Epithelial cell of esophagus (primary cell): ENCODE data around the gene MTHFD1.

Experiments
- DNase-seq: peaks from one replicate; pipeline ENCODE4 v3.0.0; 2010; ENCODE audit warnings: low read depth
- H3K4me3 ChIP-seq: 2 replicates; pipeline ENCODE4 v1.5.1; 2011; ENCODE audit warnings: mild to moderate bottlenecking, low read length, control low read depth
- TF ChIP-seq, protein P1 (sequence below): IDR thresholded peaks from 2 replicates; pipeline ENCODE4 v1.5.1; 2011; ENCODE audit warnings: low read depth, mild to moderate bottlenecking, low read length, control low read depth, inconsistent platforms; ENCODE audit not compliant: insufficient read depth; ENCODE audit errors: missing control alignments

MTHFD1 gene

DNA sequence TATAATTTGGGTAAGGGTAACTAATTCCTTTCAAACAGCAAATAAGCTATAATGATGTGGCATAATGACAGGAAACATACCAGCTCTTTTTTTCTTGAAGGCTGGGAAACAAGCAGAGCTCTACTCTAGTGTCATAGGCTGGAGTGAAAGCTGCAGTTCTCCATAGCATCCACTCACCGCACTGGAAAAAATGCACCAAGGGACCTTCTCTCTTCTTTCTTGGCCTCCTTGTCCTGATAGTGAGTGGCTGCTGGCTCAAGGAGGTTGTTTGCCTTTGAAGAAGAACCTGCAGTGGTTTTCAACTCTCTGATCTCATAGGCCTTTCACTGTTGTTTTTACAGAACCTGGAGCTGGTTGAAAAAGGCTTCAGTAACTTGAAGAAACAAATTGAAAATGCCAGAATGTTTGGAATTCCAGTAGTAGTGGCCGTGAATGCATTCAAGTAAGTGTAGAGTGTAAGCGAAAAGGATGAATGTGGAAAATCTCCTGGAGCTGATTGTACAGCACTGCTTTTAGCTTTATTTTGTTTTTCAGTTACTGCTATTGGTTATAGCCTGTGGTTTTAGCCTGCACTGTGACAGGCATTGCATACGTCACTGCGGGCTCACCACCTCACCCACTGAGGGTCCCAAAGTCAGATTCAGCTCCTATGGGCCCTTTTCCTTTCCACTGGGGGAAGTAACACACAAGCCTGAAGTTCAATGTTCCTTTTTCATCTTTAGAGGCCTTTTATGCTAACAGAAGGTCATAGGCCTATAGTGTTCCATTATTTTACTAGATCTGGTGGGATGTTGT is 59.9 kb downstream of the MTHFD1 start:
- DNase-seq = no peak
- H3K4me3 ChIP-seq = no peak overlapping the region
- TF ChIP-seq, protein P1, sequence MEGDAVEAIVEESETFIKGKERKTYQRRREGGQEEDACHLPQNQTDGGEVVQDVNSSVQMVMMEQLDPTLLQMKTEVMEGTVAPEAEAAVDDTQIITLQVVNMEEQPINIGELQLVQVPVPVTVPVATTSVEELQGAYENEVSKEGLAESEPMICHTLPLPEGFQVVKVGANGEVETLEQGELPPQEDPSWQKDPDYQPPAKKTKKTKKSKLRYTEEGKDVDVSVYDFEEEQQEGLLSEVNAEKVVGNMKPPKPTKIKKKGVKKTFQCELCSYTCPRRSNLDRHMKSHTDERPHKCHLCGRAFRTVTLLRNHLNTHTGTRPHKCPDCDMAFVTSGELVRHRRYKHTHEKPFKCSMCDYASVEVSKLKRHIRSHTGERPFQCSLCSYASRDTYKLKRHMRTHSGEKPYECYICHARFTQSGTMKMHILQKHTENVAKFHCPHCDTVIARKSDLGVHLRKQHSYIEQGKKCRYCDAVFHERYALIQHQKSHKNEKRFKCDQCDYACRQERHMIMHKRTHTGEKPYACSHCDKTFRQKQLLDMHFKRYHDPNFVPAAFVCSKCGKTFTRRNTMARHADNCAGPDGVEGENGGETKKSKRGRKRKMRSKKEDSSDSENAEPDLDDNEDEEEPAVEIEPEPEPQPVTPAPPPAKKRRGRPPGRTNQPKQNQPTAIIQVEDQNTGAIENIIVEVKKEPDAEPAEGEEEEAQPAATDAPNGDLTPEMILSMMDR = no peak

DNA sequence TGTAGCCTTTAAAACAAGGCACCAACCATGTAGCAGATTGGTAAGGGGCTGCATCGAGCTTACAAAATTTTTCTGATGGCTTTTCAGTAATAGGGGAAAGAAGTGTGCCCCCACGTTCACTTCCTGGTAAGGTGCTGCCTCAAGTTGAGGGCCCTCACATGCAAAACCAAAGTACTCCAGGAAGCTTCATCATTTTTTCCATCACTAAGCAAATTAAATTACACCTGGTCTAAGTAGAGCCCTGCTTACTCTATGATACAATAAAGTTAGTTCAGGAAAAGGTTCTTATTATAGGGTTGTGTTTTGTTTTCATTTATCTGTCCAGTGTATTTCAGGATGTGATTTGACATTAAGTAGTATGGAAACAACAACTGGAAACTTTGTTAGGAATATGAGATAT is 62.1 kb downstream of the MTHFD1 start:
- no peak for DNase-seq
- no peak overlapping the region for H3K4me3 ChIP-seq
- TF ChIP-seq, protein P1 = no peak

DNA sequence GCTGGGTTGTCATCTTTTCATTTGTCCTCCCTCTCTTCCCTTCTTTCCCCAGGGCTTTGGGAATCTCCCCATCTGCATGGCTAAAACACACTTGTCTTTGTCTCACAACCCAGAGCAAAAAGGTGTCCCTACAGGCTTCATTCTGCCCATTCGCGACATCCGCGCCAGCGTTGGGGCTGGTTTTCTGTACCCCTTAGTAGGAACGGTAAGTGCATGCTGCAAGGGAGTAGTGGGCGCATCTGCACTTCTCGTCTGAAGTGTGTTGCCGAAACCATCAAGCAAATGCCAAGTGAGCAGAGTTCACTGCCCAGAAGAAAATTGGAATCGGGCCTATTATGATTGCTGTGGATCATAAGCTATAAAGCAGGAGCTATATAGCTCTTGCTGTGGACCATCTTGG is 66.5 kb downstream of the MTHFD1 start:
- DNase-seq = no peak
- no peak overlapping the region for H3K4me3 ChIP-seq
- TF ChIP-seq, protein P1 = no peak

DNA sequence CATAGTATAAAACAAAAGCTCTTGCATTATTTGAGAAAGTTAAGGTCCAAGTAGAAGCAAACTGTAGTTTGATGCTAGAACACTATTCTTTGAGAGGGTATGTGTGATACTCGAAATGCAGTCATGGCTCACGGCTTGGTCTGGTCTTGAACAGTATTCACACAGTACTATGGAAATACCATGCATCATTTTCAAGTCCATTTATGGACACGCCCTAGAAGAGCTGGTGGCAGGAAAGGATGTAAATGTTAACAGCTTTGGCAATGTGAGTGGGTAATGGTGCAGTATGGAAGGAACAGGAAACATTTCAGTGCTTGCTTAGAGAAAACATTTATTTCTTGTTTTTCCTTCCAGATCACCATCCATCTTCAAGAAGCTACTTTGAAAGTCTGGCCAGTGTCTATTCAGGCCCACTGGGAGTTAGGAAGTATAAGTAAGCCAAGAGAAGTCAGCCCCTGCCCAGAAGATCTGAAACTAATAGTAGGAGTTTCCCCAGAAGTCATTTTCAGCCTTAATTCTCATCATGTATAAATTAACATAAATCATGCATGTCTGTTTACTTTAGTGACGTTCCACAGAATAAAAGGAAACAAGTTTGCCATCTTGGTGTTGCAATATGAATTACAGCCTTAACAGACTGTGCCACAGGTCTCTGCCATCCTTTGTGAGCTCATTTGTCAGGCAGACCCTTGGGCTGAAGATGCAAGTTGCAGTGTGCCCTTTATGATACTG is 71.4 kb downstream of the MTHFD1 start:
- no peak for DNase-seq
- H3K4me3 ChIP-seq = no peak overlapping the region
- TF ChIP-seq, protein P1 = no peak

DNA sequence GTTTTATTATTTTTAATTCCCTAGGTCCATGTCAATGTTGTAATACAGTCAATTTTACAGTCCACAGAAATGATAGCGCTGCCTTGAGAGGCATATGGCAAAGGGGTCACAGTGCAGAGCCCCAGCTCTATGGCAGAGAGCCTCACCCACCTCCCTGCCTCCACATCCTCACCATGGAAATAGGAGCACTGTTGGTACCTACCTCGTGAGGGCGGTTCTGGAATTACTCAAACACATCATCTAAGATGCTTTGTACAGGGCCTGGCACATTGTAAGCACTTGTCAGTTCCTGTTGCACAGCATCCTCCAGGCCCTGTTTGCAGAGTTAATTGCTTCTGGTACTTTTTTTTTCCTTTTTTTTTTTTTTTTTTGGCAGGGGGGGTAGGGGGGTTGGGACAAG is 73.1 kb downstream of the MTHFD1 start:
- TF ChIP-seq, protein P1 = no peak
- H3K4me3 ChIP-seq = no peak overlapping the region
- DNase-seq = no peak

DNA sequence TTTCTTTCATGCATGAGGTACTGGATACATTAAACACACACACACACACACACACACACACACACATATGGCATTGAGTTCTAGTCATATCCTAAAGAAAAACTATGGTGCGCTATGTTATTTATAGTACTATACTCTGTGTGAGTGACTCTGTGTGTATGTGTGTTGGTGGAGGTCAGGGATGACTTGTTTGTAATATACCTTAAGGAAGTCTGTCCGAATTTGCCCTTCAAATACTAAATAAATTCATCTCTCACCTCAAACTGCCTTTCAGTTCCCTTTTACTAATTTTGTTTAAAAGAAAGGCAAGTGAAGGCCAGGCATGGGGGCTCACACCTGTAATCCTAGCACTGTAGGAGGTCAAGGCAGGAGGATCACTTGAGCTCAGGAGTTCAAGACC is 75.0 kb downstream of the MTHFD1 start:
- H3K4me3 ChIP-seq = no peak overlapping the region
- DNase-seq = no peak
- TF ChIP-seq, protein P1 = no peak

DNA sequence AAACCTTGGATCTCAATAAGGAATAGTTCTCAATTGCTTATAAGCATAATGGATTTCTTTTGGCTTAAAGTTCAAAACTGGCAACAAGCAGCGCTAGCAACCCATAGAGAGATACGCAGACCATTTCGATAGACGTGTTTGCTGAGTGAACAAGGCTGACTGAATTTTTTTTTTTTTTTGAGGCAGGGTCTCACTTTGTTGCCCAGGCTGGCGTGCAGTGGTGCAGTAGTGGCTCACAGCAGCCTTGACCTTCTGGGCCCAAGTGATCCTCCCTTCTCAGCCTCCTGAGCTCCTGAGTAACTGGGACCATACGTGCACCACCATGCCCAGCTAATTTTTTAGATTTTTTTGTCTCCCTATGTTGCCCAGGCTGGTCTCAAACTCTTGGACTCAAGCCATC is 75.7 kb downstream of the MTHFD1 start:
- DNase-seq = no peak
- TF ChIP-seq, protein P1 = no peak
- no peak overlapping the region for H3K4me3 ChIP-seq
